Measurements from ENCODE around the gene RAB40B. TPM values are rescaled to one million over a fixed set of nuclear protein-coding genes. Genes with fewer than 3 reads are reported as not detected.

The RAB40B gene
- total and polyA plus RNA-seq, 2 of the 13 experiments (the other 11 are each of a cell fraction or from before 2014, with no cell fraction given): 6.2 to 6.5 TPM

GRCh38 chr17:82703935-82704865 is 5.7 kb upstream of the RAB40B start:
- Histone ChIP-seq H3K4me1 (ENCODE audit: insufficient read depth, low read length) (peaks cover 63% of the 10 kb centered on the region), H2AFZ (ENCODE audit: low read length) (no peak overlapping the region), H3K36me3 (replicated peaks in 1 of 2; ENCODE audit: control insufficient read depth in 1 of 2, insufficient read depth in 2 of 2, low read length in 2 of 2) (no peaks in the 10 kb centered on the region), H3K9me3 (ENCODE audit: low read length) (no peaks in the 10 kb centered on the region), H3K79me2 (ENCODE audit: insufficient read depth, low read length) (no peaks in the 10 kb centered on the region), H3K4me2 (ENCODE audit: low read depth, low read length) (peak overlapping the region; percentile 84), H4K20me1 (ENCODE audit: insufficient read depth, low read length) (no peaks in the 10 kb centered on the region), H3K4me3 (replicated peaks in 1 of 3; ENCODE audit: insufficient read depth in 1 of 3, low read depth in 2 of 3, low read length in 3 of 3) (peak overlapping the region; percentile 26 to 60 (median 27)), H3K27me3 (ENCODE audit: control insufficient read depth in 1 of 2, insufficient read depth in 2 of 2, low read length in 2 of 2) (peaks cover 0 to 22% of the 10 kb centered on the region in 2 experiments; a peak in 2 of 5 replicates), H3K27ac (ENCODE audit: extremely low read length, insufficient read depth, low read length) (no peak overlapping the region), H3K9ac (ENCODE audit: insufficient read depth, low read depth, low read length) (no peak overlapping the region)
- ChIA-PET POLR2A (interaction anchor here (0.7 to 1.0 kb wide), 2 partner anchors 8 to 13 kb away, joined by 3 read pairs; partner anchors contain the start of gene FN3KRP), CTCF (ENCODE audit: low intra/inter-chr PET ratio, low total read pairs) (no interaction called here)
- ATAC-seq (peak; percentile 68), DNase-seq (ENCODE audit: low spot score) (peak; percentile 69), FAIRE-seq (peak; percentile 91)
- intact Hi-C loops (cut with micrococcal nuclease; ENCODE audit: unreplicated experiment): loop anchor here (1.0 kb wide), 1 partner anchor 34 kb away; no protein-coding TSS in a partner anchor
- 8% methylated on average over 30 of the region's 38 CpGs for WGBS (ENCODE audit: low lambda C conversion rate)
- no TSS peak for BruUV-seq (replicated peaks)
- in situ Hi-C loops (cut with HindIII; ENCODE audit: extremely low pct_ligation_motif_present, low pct_unique_long_range_greater_than_20kb): no loop called here
- TF ChIP-seq ZBTB8A (CRISPR knock-in tag; IDR thresholded peaks at IDR 0.05; ENCODE audit: borderline replicate concordance, low read depth) (no peak), ZNF781 (CRISPR knock-in tag; IDR thresholded peaks at IDR 0.05; ENCODE audit: borderline replicate concordance, not compliant biosample characterization) (no peak), SOX13 (IDR thresholded peaks at IDR 0.05) (0 out of 2 replicates have a peak, but pooled peaks have one; percentile 31), SOX13 (CRISPR knock-in tag; conservative IDR thresholded peaks at IDR 0.05 in 1 of 2, IDR thresholded peaks at IDR 0.05 in 1 of 2) (no peak; a peak in 1 of 4 replicates), GLMP (CRISPR knock-in tag; IDR thresholded peaks at IDR 0.05; ENCODE audit: borderline replicate concordance) (no peak), IKZF5 (CRISPR knock-in tag; IDR thresholded peaks at IDR 0.05) (peak; percentile 29; the same call in 1 of the 2 replicates), SMAD1 (CRISPR knock-in tag; IDR thresholded peaks at IDR 0.05; ENCODE audit: borderline replicate concordance, low read depth) (no peak), HOXA5 (CRISPR knock-in tag; IDR thresholded peaks at IDR 0.05) (no peak), MAFK (conservative IDR thresholded peaks at IDR 0.05 in 1 of 2, IDR thresholded peaks at IDR 0.05 in 1 of 2; ENCODE audit: low read length in 2 of 2) (peak; percentile 8 to 28; a peak in 1 of 4 replicates), HDAC1 (CRISPR knock-in tag; IDR thresholded peaks at IDR 0.05) (peak; percentile 84), ZNF724P (CRISPR knock-in tag; IDR thresholded peaks at IDR 0.05; ENCODE audit: borderline replicate concordance) (peak; percentile 76; the same call in 1 of the 2 replicates), HINFP (CRISPR knock-in tag; IDR thresholded peaks at IDR 0.05; ENCODE audit: low read depth) (0 out of 2 replicates have a peak, but pooled peaks have one; percentile 32), ZNF691 (CRISPR knock-in tag; IDR thresholded peaks at IDR 0.05; ENCODE audit: borderline replicate concordance, low read depth) (peak; percentile 31; the same call in 1 of the 2 replicates), BRCA1 (CRISPR knock-in tag; IDR thresholded peaks at IDR 0.05) (0 out of 2 replicates have a peak, but pooled peaks have one; percentile 34), ESRRA (CRISPR knock-in tag; IDR thresholded peaks at IDR 0.05; ENCODE audit: low read depth) (peak; percentile 63; the same call in 1 of the 2 replicates), NFYB (CRISPR knock-in tag; IDR thresholded peaks at IDR 0.05) (no peak), ZNF761 (CRISPR knock-in tag; conservative IDR thresholded peaks at IDR 0.05) (0 out of 2 replicates have a peak, but pooled peaks have one; percentile 68)
